PFSK-1 (cell line): Measurements from ENCODE around the gene SNRNP70.

Experiments used
- FOXP2 ChIP-seq: optimal IDR thresholded peaks from 2 replicates; pipeline ENCODE3; 2011; ENCODE audit warnings: borderline replicate concordance, control low read depth, inconsistent platforms; ENCODE audit not compliant: insufficient read depth; ENCODE audit errors: extremely low read length, extremely low read depth
- POLR2AphosphoS5 ChIP-seq: IDR thresholded peaks from 2 replicates; pipeline ENCODE4 v1.6.1; 2012; ENCODE audit warnings: low read depth, mild to moderate bottlenecking, control low read depth, low read length, moderate library complexity
- REST ChIP-seq, 2 experiments: IDR thresholded peaks; 2 replicates each; pipeline versions ENCODE4 v1.6.1 to v1.8.0; 2011 to 2012; ENCODE audit warnings: low read depth in 2 of 2, low read length in 2 of 2, control low read depth in 1 of 2, inconsistent platforms in 1 of 2, mild to moderate bottlenecking in 1 of 2, moderate library complexity in 1 of 2; ENCODE audit not compliant: insufficient read depth in 1 of 2
- SIN3A ChIP-seq: IDR thresholded peaks from 2 replicates; pipeline ENCODE4 v1.6.1; 2012; ENCODE audit warnings: mild to moderate bottlenecking, low read length, moderate library complexity, borderline replicate concordance; ENCODE audit not compliant: insufficient read depth
- TAF1 ChIP-seq: IDR thresholded peaks from 2 replicates; pipeline ENCODE4 v1.6.1; 2012; ENCODE audit warnings: low read length, control low read depth, borderline replicate concordance; ENCODE audit not compliant: insufficient read depth

SNRNP70 gene

GRCh38 chr19:49092686-49093085 lies 7.4 kb downstream of the SNRNP70 start:
- TF ChIP-seq POLR2AphosphoS5 (no peak), SIN3A (no peak), FOXP2 (no peak), TAF1 (no peak), REST (IDR thresholded peaks at IDR 0.05; ENCODE audit: insufficient read depth in 1 of 2, low read depth in 2 of 2, low read length in 2 of 2) (no peak)

DNA sequence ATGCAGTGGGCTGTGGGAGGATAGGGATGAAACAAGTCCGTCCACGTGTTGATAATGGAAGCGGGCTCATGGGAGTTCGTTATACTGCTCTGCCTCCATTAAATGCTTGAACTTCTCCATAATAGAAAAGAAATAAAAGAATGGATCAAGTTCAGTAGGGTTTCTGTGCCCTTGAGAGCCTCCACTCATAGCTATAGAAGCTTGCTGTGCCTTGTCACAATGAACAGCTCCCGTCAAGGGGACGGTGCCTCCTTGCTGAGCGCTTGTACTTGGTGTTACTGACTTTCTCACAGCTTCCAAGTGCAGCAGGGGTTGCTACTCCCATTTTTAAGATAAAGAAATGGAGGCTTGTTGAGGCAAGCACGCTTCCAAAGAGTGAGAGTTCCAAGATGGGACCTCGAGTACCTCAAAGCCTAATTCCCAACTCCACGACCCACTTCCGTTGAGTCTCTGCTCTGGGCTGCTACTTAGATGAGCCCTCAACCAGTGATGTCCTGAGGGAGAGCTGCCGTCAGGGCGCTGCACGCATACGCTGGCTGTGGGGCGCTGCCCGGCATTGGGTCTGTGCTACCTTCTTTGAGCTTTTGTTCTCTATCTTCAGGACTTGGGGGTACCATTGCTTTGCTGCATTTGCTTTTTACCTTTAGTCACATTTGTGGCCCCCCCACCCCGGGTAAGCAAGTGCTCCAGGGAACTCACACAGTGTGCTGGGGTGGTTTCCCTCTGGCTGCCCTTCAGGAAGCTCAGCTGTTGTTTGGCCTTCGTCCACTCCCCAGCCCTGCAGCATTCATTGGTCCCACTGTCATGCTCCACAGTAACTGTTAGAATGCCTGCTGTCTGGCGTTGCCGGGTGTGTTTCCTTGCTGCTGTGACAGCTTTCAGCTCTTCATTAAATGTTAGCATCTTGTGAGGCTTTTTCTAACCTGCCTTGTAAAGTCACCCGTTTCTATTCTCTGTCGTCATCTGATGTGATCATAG lies 9.5 kb downstream of the SNRNP70 start:
- TF ChIP-seq TAF1 (no peak), FOXP2 (no peak), POLR2AphosphoS5 (peak; percentile 52), REST (IDR thresholded peaks at IDR 0.05; ENCODE audit: insufficient read depth in 1 of 2, low read depth in 2 of 2, low read length in 2 of 2) (no peak), SIN3A (no peak)

DNA sequence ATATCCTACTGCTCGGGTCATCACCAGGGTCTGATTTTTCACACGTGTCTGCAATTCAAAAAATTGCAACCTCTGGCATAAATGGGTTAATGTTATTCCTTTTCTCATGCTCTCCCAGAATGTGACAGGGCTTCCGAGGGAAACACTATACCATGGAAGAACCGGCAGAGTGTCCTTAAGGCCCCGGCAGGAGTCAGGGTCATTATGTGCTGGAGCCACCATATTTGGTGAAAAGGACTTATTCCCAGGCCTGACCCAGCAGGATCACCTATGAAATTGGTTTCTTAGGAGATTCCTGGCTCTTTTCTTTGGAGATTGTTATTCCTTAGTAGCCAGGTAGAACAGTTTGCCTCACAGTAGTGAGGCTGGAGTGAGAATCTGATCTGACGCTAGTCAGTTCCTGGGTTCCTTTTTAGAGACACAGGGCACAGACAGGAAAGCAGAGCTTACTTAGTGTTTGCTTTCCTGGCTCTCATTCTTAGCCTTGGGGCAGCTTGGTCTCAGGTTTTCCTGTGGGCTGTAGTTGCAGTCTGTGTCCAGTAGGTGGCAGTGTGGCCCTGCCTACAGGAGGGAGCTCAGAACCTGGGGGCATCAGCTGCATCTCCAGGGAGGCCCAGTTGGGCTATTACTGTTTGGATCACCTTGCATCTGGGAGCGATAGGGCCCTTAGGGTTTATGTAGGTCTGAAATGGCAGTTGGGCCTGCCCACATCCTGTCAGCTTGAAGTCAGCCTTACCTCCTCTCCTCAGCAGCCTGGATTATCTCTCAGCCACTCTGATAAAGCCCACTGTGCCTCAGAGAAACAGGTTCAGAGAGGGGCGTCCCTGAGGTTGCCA lies 12.4 kb downstream of the SNRNP70 start:
- TF ChIP-seq SIN3A (no peak), FOXP2 (no peak), REST (IDR thresholded peaks at IDR 0.05; ENCODE audit: insufficient read depth in 1 of 2, low read depth in 2 of 2, low read length in 2 of 2) (no peak), POLR2AphosphoS5 (peak; percentile 41; the same call in 1 of the 2 replicates)

GRCh38 chr19:49098795-49099194 lies 13.5 kb downstream of the SNRNP70 start:
- TF ChIP-seq TAF1 (no peak), POLR2AphosphoS5 (no peak), SIN3A (no peak), FOXP2 (no peak), REST (IDR thresholded peaks at IDR 0.05; ENCODE audit: insufficient read depth in 1 of 2, low read depth in 2 of 2, low read length in 2 of 2) (no peak)
